ENCODE measurements around the gene VASH1. TPM values are rescaled to one million over a fixed set of nuclear protein-coding genes. Genes with fewer than 3 reads are reported as not detected.

VASH1 gene
- total RNA-seq, 3 donors from 2014 or later (not counting 1 experiment from before 2014, with no cell fraction given) = 9.5 to 15.0 (median 13.5) TPM

GRCh38 chr14:76768671-76769500 is 7.6 kb downstream of the VASH1 start:
- ATAC-seq (no peak), DNase-seq (no peak)
- Mint-ChIP-seq H3K27ac (peak overlapping the region; percentile 81 to 87), H3K36me3 (no peaks in the 10 kb centered on the region), H3K4me1 (peaks cover 0 to 25% of the 10 kb centered on the region in 2 donors), H3K4me3 (no peak overlapping the region), H3K27me3 (ENCODE audit: low read depth in 2 of 2) (no peaks in the 10 kb centered on the region), H3K9me3 (no peaks in the 10 kb centered on the region)
- Histone ChIP-seq H3K4me1 (ENCODE audit: control insufficient read depth, insufficient read depth, low read length) (peaks cover 38% of the 10 kb centered on the region), H3K4me3 (ENCODE audit: low read length) (no peak overlapping the region), H3K9me3 (ENCODE audit: control insufficient read depth, insufficient read depth, low read length) (no peaks in the 10 kb centered on the region), H3K27me3 (ENCODE audit: control insufficient read depth, insufficient read depth, low read length) (no peaks in the 10 kb centered on the region), H3K27ac (ENCODE audit: low read length) (peak overlapping the region; percentile 51), H3K36me3 (ENCODE audit: control insufficient read depth, insufficient read depth, low read length) (no peaks in the 10 kb centered on the region)
- no peak for TF ChIP-seq CTCF (IDR thresholded peaks at IDR 0.05)
- WGBS (ENCODE audit: insufficient coverage) = 66% methylated on average over 10 of the region's 11 CpGs
- intact Hi-C loops (cut with micrococcal nuclease) = loop anchor here (2.0 to 5.0 kb wide), 3 partner anchors 44 to 328 kb away; partner anchors contain the start of genes ANGEL1 and CIPC

- Mint-ChIP-seq H3K27me3 (ENCODE audit: low read depth in 2 of 2) (no peaks in the 10 kb centered on the region), H3K9me3 (no peaks in the 10 kb centered on the region), H3K4me1 (peaks cover 0 to 25% of the 10 kb centered on the region in 2 donors), H3K27ac (peak overlapping the region in 1 of 2 donors; percentile 87), H3K36me3 (no peaks in the 10 kb centered on the region), H3K4me3 (no peak overlapping the region)
- Histone ChIP-seq H3K27me3 (ENCODE audit: control insufficient read depth, insufficient read depth, low read length) (no peaks in the 10 kb centered on the region), H3K9me3 (ENCODE audit: control insufficient read depth, insufficient read depth, low read length) (no peaks in the 10 kb centered on the region), H3K27ac (ENCODE audit: low read length) (no peak overlapping the region), H3K36me3 (ENCODE audit: control insufficient read depth, insufficient read depth, low read length) (no peaks in the 10 kb centered on the region), H3K4me1 (ENCODE audit: control insufficient read depth, insufficient read depth, low read length) (peaks cover 41% of the 10 kb centered on the region), H3K4me3 (ENCODE audit: low read length) (no peak overlapping the region)
- no peak for ATAC-seq
- WGBS (ENCODE audit: insufficient coverage) = 97% methylated on average over 18 of the region's 18 CpGs
- intact Hi-C loops (cut with micrococcal nuclease) = loop anchor here (2.0 to 5.0 kb wide), 3 partner anchors 43 to 328 kb away; partner anchors contain the start of genes ANGEL1 and CIPC
- no peak for TF ChIP-seq CTCF (IDR thresholded peaks at IDR 0.05)
- DNase-seq = no peak
These were observed 8.5 kb downstream of the VASH1 start for GRCh38 chr14:76769636-76770292.

DNA sequence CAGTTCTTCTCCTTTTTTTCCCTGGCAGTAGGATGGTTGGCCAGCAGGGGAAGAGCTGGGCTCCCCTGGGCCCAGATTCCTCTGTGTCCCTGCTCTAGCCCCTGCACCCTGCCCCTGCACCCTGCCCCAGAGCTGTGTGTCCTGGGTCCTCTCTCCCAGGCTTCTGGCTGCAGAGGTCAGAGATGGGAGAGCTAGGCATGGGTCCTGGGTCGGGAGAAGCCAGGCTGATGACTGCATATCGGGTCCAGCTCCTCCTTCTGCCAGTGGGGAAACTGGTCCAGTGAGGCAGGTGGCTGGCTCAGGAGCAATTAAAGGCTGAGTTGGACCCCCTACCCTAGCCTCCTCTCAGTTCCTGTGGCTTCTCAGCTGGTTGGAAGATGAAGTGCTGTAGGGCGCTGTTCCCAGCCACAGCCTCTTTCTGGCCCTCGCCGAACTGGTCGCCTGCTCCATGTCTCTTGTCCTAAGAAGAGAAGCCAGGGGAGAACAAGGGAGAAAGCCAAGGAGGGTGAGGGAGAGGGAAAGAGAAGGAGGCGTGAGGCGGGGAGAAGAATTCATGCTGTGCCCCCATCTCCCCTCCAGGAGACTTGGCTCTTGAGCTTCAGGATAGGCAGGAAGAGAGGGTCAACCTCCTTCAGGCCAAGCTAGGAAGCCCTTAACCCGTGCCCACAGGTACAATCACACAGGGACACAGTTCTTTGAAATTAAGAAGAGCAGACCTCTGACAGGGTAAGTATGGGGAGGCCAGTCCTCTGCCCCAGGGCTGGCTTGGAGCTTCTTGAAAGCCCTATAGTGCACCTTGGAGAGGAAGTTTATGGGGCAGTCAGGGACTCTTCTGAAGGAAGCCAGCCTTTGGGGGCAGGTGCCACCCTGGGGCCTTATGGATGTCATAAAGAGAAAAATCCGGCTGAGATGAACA is 9.5 kb downstream of the VASH1 start:
- intact Hi-C loops (cut with micrococcal nuclease) = no loop called here
- DNase-seq (no peak), ATAC-seq (no peak)
- Mint-ChIP-seq H3K36me3 (no peaks in the 10 kb centered on the region), H3K4me1 (peaks cover 0 to 25% of the 10 kb centered on the region in 2 donors), H3K27me3 (ENCODE audit: low read depth in 2 of 2) (no peaks in the 10 kb centered on the region), H3K4me3 (no peak overlapping the region), H3K9me3 (no peaks in the 10 kb centered on the region), H3K27ac (peak overlapping the region in 1 of 2 donors; percentile 87)
- H3K36me3 ChIP-seq (ENCODE audit: control insufficient read depth, insufficient read depth, low read length) = no peaks in the 10 kb centered on the region
- no peak for TF ChIP-seq CTCF (IDR thresholded peaks at IDR 0.05)
- H3K27me3 ChIP-seq (ENCODE audit: control insufficient read depth, insufficient read depth, low read length) = no peaks in the 10 kb centered on the region
- 92% methylated on average over 10 of the region's 10 CpGs for WGBS (ENCODE audit: insufficient coverage)
- no peaks in the 10 kb centered on the region for H3K9me3 ChIP-seq (ENCODE audit: control insufficient read depth, insufficient read depth, low read length)
- no peak overlapping the region for H3K4me3 ChIP-seq (ENCODE audit: low read length)
- peaks cover 41% of the 10 kb centered on the region for H3K4me1 ChIP-seq (ENCODE audit: control insufficient read depth, insufficient read depth, low read length)
- H3K27ac ChIP-seq (ENCODE audit: low read length) = no peak overlapping the region
